ENCODE data around the gene ZC3H10. TPM values are rescaled to one million over a fixed set of nuclear protein-coding genes. Genes with fewer than 3 reads are reported as not detected.

ZC3H10 gene
- total and polyA plus RNA-seq, 2 of the 13 experiments (the other 11 are each of a cell fraction or from before 2014, with no cell fraction given), result 0.70 to 2.3 TPM

GRCh38 chr12:56172839-56173238 lies 54.8 kb downstream of the ZC3H10 start:
- no peak overlapping the region for H3K4me2 ChIP-seq (ENCODE audit: low read depth, low read length)
- BruUV-seq (replicated peaks), result no TSS peak
- intact Hi-C loops (cut with micrococcal nuclease; ENCODE audit: unreplicated experiment), result no loop called here
- FAIRE-seq, result no peak
- no peaks in the 10 kb centered on the region for H3K79me2 ChIP-seq (ENCODE audit: insufficient read depth, low read length)
- CTCF ChIA-PET (ENCODE audit: low intra/inter-chr PET ratio, low total read pairs), result no interaction called here
- H2AFZ ChIP-seq (ENCODE audit: low read length), result no peak overlapping the region
- no peaks in the 10 kb centered on the region for H3K9me3 ChIP-seq (ENCODE audit: low read length)
- no peak overlapping the region for H3K27ac ChIP-seq (ENCODE audit: extremely low read length, insufficient read depth, low read length)
- no peaks in the 10 kb centered on the region for H3K4me1 ChIP-seq (ENCODE audit: insufficient read depth, low read length)
- in situ Hi-C loops (cut with HindIII; ENCODE audit: extremely low pct_ligation_motif_present, low pct_unique_long_range_greater_than_20kb), result no loop called here
- POLR2A ChIA-PET, result no interaction called here
- H3K27me3 ChIP-seq (ENCODE audit: control insufficient read depth in 1 of 2, insufficient read depth in 2 of 2, low read length in 2 of 2), result no peaks in the 10 kb centered on the region
- H3K9ac ChIP-seq (ENCODE audit: insufficient read depth, low read depth, low read length), result no peak overlapping the region
- TF ChIP-seq, protein P1, sequence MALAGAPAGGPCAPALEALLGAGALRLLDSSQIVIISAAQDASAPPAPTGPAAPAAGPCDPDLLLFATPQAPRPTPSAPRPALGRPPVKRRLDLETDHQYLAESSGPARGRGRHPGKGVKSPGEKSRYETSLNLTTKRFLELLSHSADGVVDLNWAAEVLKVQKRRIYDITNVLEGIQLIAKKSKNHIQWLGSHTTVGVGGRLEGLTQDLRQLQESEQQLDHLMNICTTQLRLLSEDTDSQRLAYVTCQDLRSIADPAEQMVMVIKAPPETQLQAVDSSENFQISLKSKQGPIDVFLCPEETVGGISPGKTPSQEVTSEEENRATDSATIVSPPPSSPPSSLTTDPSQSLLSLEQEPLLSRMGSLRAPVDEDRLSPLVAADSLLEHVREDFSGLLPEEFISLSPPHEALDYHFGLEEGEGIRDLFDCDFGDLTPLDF (CRISPR knock-in tag; IDR thresholded peaks at IDR 0.05), result no peak
- TF ChIP-seq CCAR2 (optimal IDR thresholded peaks at IDR 0.05; ENCODE audit: low read depth, low read length), result no peak
- no peak for TF ChIP-seq ZNF451 (CRISPR knock-in tag; IDR thresholded peaks at IDR 0.05)
- no peak for TF ChIP-seq ZNF607 (CRISPR knock-in tag; IDR thresholded peaks at IDR 0.05; ENCODE audit: borderline replicate concordance)
- TF ChIP-seq MAFG (CRISPR knock-in tag; IDR thresholded peaks at IDR 0.05), result no peak
- no peak for TF ChIP-seq NCOA5 (CRISPR knock-in tag; IDR thresholded peaks at IDR 0.05)
- H3K4me3 ChIP-seq (replicated peaks in 1 of 3; ENCODE audit: insufficient read depth in 1 of 3, low read depth in 2 of 3, low read length in 3 of 3), result no peak overlapping the region
- DNase-seq (ENCODE audit: low spot score), result no peak
- peaks cover 19 to 60% of the 10 kb centered on the region in 2 experiments for H3K36me3 ChIP-seq (replicated peaks in 1 of 2; ENCODE audit: control insufficient read depth in 1 of 2, insufficient read depth in 2 of 2, low read length in 2 of 2)
- ATAC-seq, result no peak
- over 99% methylated on average over 7 of the region's 7 CpGs for WGBS (ENCODE audit: low lambda C conversion rate)
- no peaks in the 10 kb centered on the region for H4K20me1 ChIP-seq (ENCODE audit: insufficient read depth, low read length)

Other genes starting within 250 kb of the ZC3H10 start
- 51.8 and 57.9 TPM in 2 replicates for gene PYM1, start 190.4 kb upstream of the ZC3H10 start, total RNA-seq (2016; rRNA removed; fragmentation: Illumina TruSeq; extraction: Trizol)
- 40.7 and 44.0 TPM in 2 replicates for gene PYM1, start 190.4 kb upstream of the ZC3H10 start, polyA plus RNA-seq (2011; rRNA removed)
- 2.4 and 2.7 TPM in 2 replicates for gene DGKA, start 187.1 kb upstream of the ZC3H10 start, total RNA-seq (2016; rRNA removed; fragmentation: Illumina TruSeq; extraction: Trizol)
- gene DGKA, start 187.1 kb upstream of the ZC3H10 start, polyA plus RNA-seq (2011; rRNA removed), result 5.4 and 7.6 TPM in 2 replicates
- 0.35 and 0.49 TPM in 2 replicates for gene PMEL, start 152.2 kb upstream of the ZC3H10 start, total RNA-seq (2016; rRNA removed; fragmentation: Illumina TruSeq; extraction: Trizol)
- 3.3 and 3.4 TPM in 2 replicates for gene PMEL, start 152.2 kb upstream of the ZC3H10 start, polyA plus RNA-seq (2011; rRNA removed)
- 47.5 and 52.0 TPM in 2 replicates for gene CDK2, start 151.4 kb upstream of the ZC3H10 start, total RNA-seq (2016; rRNA removed; fragmentation: Illumina TruSeq; extraction: Trizol)
- 42.0 and 52.6 TPM in 2 replicates for gene CDK2, start 151.4 kb upstream of the ZC3H10 start, polyA plus RNA-seq (2011; rRNA removed)
- 26.0 and 33.1 TPM in 2 replicates for gene RAB5B, start 144.2 kb upstream of the ZC3H10 start, total RNA-seq (2016; rRNA removed; fragmentation: Illumina TruSeq; extraction: Trizol)
- 68.3 and 70.4 TPM in 2 replicates for gene RAB5B, start 144.2 kb upstream of the ZC3H10 start, polyA plus RNA-seq (2011; rRNA removed)
- 23.9 and 24.6 TPM in 2 replicates for gene SUOX, start 121.0 kb upstream of the ZC3H10 start, total RNA-seq (2016; rRNA removed; fragmentation: Illumina TruSeq; extraction: Trizol)
- gene SUOX, start 121.0 kb upstream of the ZC3H10 start, polyA plus RNA-seq (2011; rRNA removed), result 25.9 and 28.9 TPM in 2 replicates
- 0.58 and 0.76 TPM in 2 replicates for gene IKZF4, start 97.2 kb upstream of the ZC3H10 start, total RNA-seq (2016; rRNA removed; fragmentation: Illumina TruSeq; extraction: Trizol)
- gene IKZF4, start 97.2 kb upstream of the ZC3H10 start, polyA plus RNA-seq (2011; rRNA removed), result 2.2 TPM in 2 replicates
- gene RPS26, start 76.3 kb upstream of the ZC3H10 start, total RNA-seq (2016; rRNA removed; fragmentation: Illumina TruSeq; extraction: Trizol), result 421 and 486 TPM in 2 replicates
- gene RPS26, start 76.3 kb upstream of the ZC3H10 start, polyA plus RNA-seq (2011; rRNA removed), result 137 and 150 TPM in 2 replicates
- 55.2 and 93.6 TPM in 2 replicates for gene ERBB3, start 38.1 kb upstream of the ZC3H10 start, total RNA-seq (2016; rRNA removed; fragmentation: Illumina TruSeq; extraction: Trizol)
- 358 and 371 TPM in 2 replicates for gene ERBB3, start 38.1 kb upstream of the ZC3H10 start, polyA plus RNA-seq (2011; rRNA removed)
- gene PA2G4, start 13.7 kb upstream of the ZC3H10 start, total RNA-seq (2016; rRNA removed; fragmentation: Illumina TruSeq; extraction: Trizol), result 240 and 281 TPM in 2 replicates
- 115 and 147 TPM in 2 replicates for gene PA2G4, start 13.7 kb upstream of the ZC3H10 start, polyA plus RNA-seq (2011; rRNA removed)
- 4,012 and 4,443 TPM in 2 replicates for gene RPL41, start 1.6 kb upstream of the ZC3H10 start, total RNA-seq (2016; rRNA removed; fragmentation: Illumina TruSeq; extraction: Trizol)
- gene RPL41, start 1.6 kb upstream of the ZC3H10 start, polyA plus RNA-seq (2011; rRNA removed), result 6,595 and 7,670 TPM in 2 replicates
- gene ESYT1, start 10.0 kb downstream of the ZC3H10 start, total RNA-seq (2016; rRNA removed; fragmentation: Illumina TruSeq; extraction: Trizol), result 30.1 and 66.9 TPM in 2 replicates
- 71.0 and 80.1 TPM in 2 replicates for gene ESYT1, start 10.0 kb downstream of the ZC3H10 start, polyA plus RNA-seq (2011; rRNA removed)
- 75.7 and 76.5 TPM in 2 replicates for gene MYL6B, start 34.3 kb downstream of the ZC3H10 start, total RNA-seq (2016; rRNA removed; fragmentation: Illumina TruSeq; extraction: Trizol)
- gene MYL6B, start 34.3 kb downstream of the ZC3H10 start, polyA plus RNA-seq (2011; rRNA removed), result 81.4 and 88.7 TPM in 2 replicates
- gene MYL6, start 40.1 kb downstream of the ZC3H10 start, total RNA-seq (2016; rRNA removed; fragmentation: Illumina TruSeq; extraction: Trizol), result 1,192 and 1,778 TPM in 2 replicates
- gene MYL6, start 40.1 kb downstream of the ZC3H10 start, polyA plus RNA-seq (2011; rRNA removed), result 983 and 1,127 TPM in 2 replicates
- gene SMARCC2, start 71.2 kb downstream of the ZC3H10 start, total RNA-seq (2016; rRNA removed; fragmentation: Illumina TruSeq; extraction: Trizol), result 13.1 and 21.3 TPM in 2 replicates
- gene SMARCC2, start 71.2 kb downstream of the ZC3H10 start, polyA plus RNA-seq (2011; rRNA removed), result 21.0 and 24.1 TPM in 2 replicates
- 27.1 and 32.9 TPM in 2 replicates for gene RNF41, start 103.7 kb downstream of the ZC3H10 start, total RNA-seq (2016; rRNA removed; fragmentation: Illumina TruSeq; extraction: Trizol)
- gene RNF41, start 103.7 kb downstream of the ZC3H10 start, polyA plus RNA-seq (2011; rRNA removed), result 39.4 and 46.7 TPM in 2 replicates
- 31.2 and 33.2 TPM in 2 replicates for gene NABP2, start 106.1 kb downstream of the ZC3H10 start, total RNA-seq (2016; rRNA removed; fragmentation: Illumina TruSeq; extraction: Trizol)
- gene NABP2, start 106.1 kb downstream of the ZC3H10 start, polyA plus RNA-seq (2011; rRNA removed), result 27.9 and 35.5 TPM in 2 replicates
- gene SLC39A5, start 111.8 kb downstream of the ZC3H10 start, total RNA-seq (2016; rRNA removed; fragmentation: Illumina TruSeq; extraction: Trizol), result 39.7 and 101 TPM in 2 replicates
- 59.7 and 80.6 TPM in 2 replicates for gene SLC39A5, start 111.8 kb downstream of the ZC3H10 start, polyA plus RNA-seq (2011; rRNA removed)
- gene ANKRD52, start 140.1 kb downstream of the ZC3H10 start, total RNA-seq (2016; rRNA removed; fragmentation: Illumina TruSeq; extraction: Trizol), result 7.8 and 22.0 TPM in 2 replicates
- gene ANKRD52, start 140.1 kb downstream of the ZC3H10 start, polyA plus RNA-seq (2011; rRNA removed), result 9.2 and 11.2 TPM in 2 replicates
- gene COQ10A, start 148.7 kb downstream of the ZC3H10 start, total RNA-seq (2016; rRNA removed; fragmentation: Illumina TruSeq; extraction: Trizol), result 18.6 and 21.0 TPM in 2 replicates
- gene COQ10A, start 148.7 kb downstream of the ZC3H10 start, polyA plus RNA-seq (2011; rRNA removed), result 35.3 and 37.3 TPM in 2 replicates
- gene CS, start 182.1 kb downstream of the ZC3H10 start, total RNA-seq (2016; rRNA removed; fragmentation: Illumina TruSeq; extraction: Trizol), result 175 and 243 TPM in 2 replicates
- 173 and 177 TPM in 2 replicates for gene CS, start 182.1 kb downstream of the ZC3H10 start, polyA plus RNA-seq (2011; rRNA removed)
- 246 and 356 TPM in 2 replicates for gene CNPY2, start 197.7 kb downstream of the ZC3H10 start, total RNA-seq (2016; rRNA removed; fragmentation: Illumina TruSeq; extraction: Trizol)
- 250 and 285 TPM in 2 replicates for gene CNPY2, start 197.7 kb downstream of the ZC3H10 start, polyA plus RNA-seq (2011; rRNA removed)
- 14.8 and 27.2 TPM in 2 replicates for gene PAN2, start 215.7 kb downstream of the ZC3H10 start, total RNA-seq (2016; rRNA removed; fragmentation: Illumina TruSeq; extraction: Trizol)
- gene PAN2, start 215.7 kb downstream of the ZC3H10 start, polyA plus RNA-seq (2011; rRNA removed), result 61.1 and 68.5 TPM in 2 replicates
- gene IL23A, start 220.6 kb downstream of the ZC3H10 start, total RNA-seq (2016; rRNA removed; fragmentation: Illumina TruSeq; extraction: Trizol), result 0.35 and 0.51 TPM in 2 replicates
- 0.33 and 0.72 TPM in 2 replicates for gene IL23A, start 220.6 kb downstream of the ZC3H10 start, polyA plus RNA-seq (2011; rRNA removed)
- 41.6 and 43.5 TPM in 2 replicates for gene STAT2, start 241.8 kb downstream of the ZC3H10 start, total RNA-seq (2016; rRNA removed; fragmentation: Illumina TruSeq; extraction: Trizol)
- gene STAT2, start 241.8 kb downstream of the ZC3H10 start, polyA plus RNA-seq (2011; rRNA removed), result 84.6 and 107 TPM in 2 replicates
- gene APOF, start 244.6 kb downstream of the ZC3H10 start, total RNA-seq (2016; rRNA removed; fragmentation: Illumina TruSeq; extraction: Trizol), result 1.7 and 3.3 TPM in 2 replicates
- 23.9 and 27.5 TPM in 2 replicates for gene APOF, start 244.6 kb downstream of the ZC3H10 start, polyA plus RNA-seq (2011; rRNA removed)

Measured in HepG2 (cell line).